Ovary (tissue), 3 donors: ENCODE measurements around the gene MYCBPAP.

Source experiments
- EP300 ChIP-seq: sonication (generic); formaldehyde crosslinking; IDR thresholded peaks from one replicate; pipeline ENCODE4 v1.6.1; 2017; ENCODE audit warnings: antibody characterized with exemption
- POLR2A ChIP-seq: fragments of 450-650 bp; IDR thresholded peaks from one replicate; pipeline ENCODE4 v1.6.1; 2017; ENCODE audit warnings: antibody characterized with exemption, mild to moderate bottlenecking, moderate library complexity
- TF ChIP-seq, protein P1 (sequence below), 3 donors: fragments of 450-650 bp in 2 of 3; fragments of 200-600 bp in 1 of 3; IDR thresholded peaks; one replicate each; pipeline versions ENCODE4 v1.5.1 to v1.8.0; 2016 to 2022; ENCODE audit warnings: antibody characterized with exemption in 3 of 3, mild to moderate bottlenecking in 1 of 3
- donor health status: DM: no; HTN: no; CAD: no.

DNA sequence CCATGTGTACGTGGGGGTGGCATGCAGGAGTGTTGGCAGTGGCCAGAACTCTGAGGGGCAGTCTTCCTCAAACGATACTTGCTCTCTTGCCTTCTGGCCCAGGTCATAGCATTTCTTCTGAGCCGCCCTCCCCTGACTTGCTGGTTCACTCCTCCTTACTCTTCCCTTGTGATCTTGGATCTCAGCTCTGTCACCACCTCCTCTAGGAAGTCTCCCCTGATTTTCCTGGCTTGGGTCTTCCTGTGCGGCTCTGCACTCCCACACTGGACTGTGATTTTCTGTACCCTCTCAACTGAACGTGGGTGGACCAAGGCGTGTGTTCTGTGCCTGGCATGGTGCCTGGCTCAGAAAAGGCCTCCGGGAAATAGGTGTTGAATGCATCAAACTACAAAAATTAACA is 27.2 kb downstream of the MYCBPAP start:
- TF ChIP-seq, protein P1, sequence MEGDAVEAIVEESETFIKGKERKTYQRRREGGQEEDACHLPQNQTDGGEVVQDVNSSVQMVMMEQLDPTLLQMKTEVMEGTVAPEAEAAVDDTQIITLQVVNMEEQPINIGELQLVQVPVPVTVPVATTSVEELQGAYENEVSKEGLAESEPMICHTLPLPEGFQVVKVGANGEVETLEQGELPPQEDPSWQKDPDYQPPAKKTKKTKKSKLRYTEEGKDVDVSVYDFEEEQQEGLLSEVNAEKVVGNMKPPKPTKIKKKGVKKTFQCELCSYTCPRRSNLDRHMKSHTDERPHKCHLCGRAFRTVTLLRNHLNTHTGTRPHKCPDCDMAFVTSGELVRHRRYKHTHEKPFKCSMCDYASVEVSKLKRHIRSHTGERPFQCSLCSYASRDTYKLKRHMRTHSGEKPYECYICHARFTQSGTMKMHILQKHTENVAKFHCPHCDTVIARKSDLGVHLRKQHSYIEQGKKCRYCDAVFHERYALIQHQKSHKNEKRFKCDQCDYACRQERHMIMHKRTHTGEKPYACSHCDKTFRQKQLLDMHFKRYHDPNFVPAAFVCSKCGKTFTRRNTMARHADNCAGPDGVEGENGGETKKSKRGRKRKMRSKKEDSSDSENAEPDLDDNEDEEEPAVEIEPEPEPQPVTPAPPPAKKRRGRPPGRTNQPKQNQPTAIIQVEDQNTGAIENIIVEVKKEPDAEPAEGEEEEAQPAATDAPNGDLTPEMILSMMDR (IDR thresholded peaks at IDR 0.05), result no peak
- TF ChIP-seq POLR2A (no peak), EP300 (no peak)
